Measurements from ENCODE around the gene ZNF3.
"Not testable (repeated sequence)": the region's sequence is repeated elsewhere in the genome, so short reads cannot be mapped to it uniquely, and the experiment has no call there.

Gene ZNF3

DNA sequence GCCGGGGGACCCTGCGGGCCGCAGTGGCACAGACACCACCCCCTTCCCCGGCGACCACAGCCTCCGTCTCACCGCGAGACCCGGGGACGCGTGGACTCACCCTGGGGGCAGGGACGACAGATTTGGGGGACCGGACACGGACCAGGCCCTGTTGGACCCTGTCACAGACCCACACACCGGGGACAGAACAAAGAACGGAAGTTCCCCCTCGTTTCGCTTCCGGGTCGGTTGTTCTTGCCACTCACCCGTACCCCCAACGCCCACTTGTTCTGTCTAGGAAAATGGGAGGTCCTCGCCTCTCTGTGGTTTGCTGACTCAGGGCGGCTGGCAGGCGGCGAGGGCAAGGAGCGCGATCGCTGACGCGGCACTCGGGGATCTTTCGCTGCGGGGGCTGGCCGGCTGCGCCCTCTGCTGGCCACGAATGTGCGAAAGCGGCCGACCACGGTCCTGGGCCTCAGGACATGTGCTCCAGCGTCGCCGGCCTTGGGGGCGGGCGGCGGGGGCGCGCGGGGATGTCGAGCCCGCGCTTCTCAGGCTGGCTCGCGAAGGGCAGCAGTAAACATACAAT, at the start of gene ZNF3:
Gene ZNF3 (minus strand): TSS at position 189 of the 568 bp plus-strand sequence. CDS start 4,366 bp downstream, outside the sequence.
- peak within 1 kb of the TSS; percentile 27; the same call in 1 of the 2 replicates for H2AFZ ChIP-seq (ENCODE audit: low read depth, low read length)
- H3K27ac ChIP-seq (ENCODE audit: low read length): peak within 1 kb of the TSS; percentile 65
- H3K79me2 ChIP-seq (ENCODE audit: low read length): peaks cover 50% of the 10 kb centered on the region
- H3K4me1 ChIP-seq (ENCODE audit: low read length): peaks cover 12% of the 10 kb centered on the region
- no peaks in the 10 kb centered on the region for H4K20me1 ChIP-seq (ENCODE audit: insufficient read depth, low read length)
- peak within 1 kb of the TSS; percentile 87 for H3K9ac ChIP-seq (ENCODE audit: low read length)
- H3K27me3 ChIP-seq (ENCODE audit: low read depth, low read length): peaks cover 12% of the 10 kb centered on the region; the same call in 1 of the 2 replicates
- TF ChIP-seq CTCF (IDR thresholded peaks at IDR 0.05; ENCODE audit: low read depth, low read length) (peak; percentile 93), EZH2phosphoT487 (IDR thresholded peaks at IDR 0.05; ENCODE audit: low read depth) (no peak)
- H3K4me3 ChIP-seq (ENCODE audit: low read length): peak within 1 kb of the TSS; percentile 99
- H3K36me3 ChIP-seq (replicated peaks; ENCODE audit: low read depth, low read length): peaks cover 17% of the 10 kb centered on the region
- peak within 1 kb of the TSS; percentile 97 for H3K4me2 ChIP-seq (ENCODE audit: low read length)
- H3K9me3 ChIP-seq (ENCODE audit: insufficient read depth, low read length): no peaks in the 10 kb centered on the region

DNA sequence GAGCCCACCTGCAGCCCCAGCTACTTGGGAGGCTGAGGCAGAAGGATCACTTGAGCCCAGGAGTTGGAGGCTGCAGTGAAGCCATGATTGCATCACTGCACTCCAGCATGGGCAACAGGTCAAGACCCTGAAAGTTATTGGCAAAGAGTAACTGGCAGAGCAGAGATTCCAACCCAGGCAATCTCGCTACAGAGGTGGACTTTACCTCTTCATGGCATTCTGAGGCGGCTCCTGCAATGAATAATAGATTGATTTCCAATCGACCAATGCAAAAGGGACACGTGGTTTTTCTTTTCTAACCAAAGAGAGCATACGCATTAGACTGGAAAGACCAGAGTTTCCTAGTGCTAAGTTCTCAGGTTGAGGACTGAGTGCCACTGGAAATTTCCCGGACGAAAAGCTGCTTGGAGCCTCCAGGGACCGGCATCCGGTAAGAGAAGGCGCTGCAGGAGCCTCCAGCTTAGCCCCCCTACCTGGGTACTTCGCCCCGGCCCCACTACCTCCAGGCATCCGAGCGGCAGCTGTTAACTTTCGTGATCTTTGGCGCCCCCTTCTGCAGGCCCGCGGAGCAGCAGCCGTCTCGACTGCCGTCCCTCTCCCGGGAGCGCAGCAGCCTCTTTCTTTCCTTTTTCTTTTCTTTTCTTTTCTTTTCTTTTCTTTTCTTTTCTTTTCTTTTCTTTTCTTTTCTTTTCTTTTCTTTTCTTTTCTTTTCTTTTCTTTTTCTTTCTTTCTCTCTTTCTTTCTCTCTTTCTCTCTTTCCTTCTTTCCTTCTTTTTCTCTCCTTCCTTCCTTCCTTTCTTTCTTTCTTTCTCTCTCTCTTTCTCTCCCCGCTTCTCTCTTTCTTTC, 49.3 kb upstream of the ZNF3 start:
- Histone ChIP-seq H3K79me2 (ENCODE audit: low read length) (peaks cover 12% of the 10 kb centered on the region), H4K20me1 (ENCODE audit: insufficient read depth, low read length) (no peaks in the 10 kb centered on the region), H3K27ac (ENCODE audit: low read length) (no peak overlapping the region), H3K4me2 (ENCODE audit: low read length) (peak overlapping the region; percentile 84), H3K9me3 (ENCODE audit: insufficient read depth, low read length) (no peaks in the 10 kb centered on the region), H3K4me3 (ENCODE audit: low read length) (peak overlapping the region; percentile 68), H3K36me3 (replicated peaks; ENCODE audit: low read depth, low read length) (no peaks in the 10 kb centered on the region), H3K9ac (ENCODE audit: low read length) (peak overlapping the region; percentile 43), H3K4me1 (ENCODE audit: low read length) (peaks cover 13% of the 10 kb centered on the region), H2AFZ (ENCODE audit: low read depth, low read length) (peak overlapping the region; percentile 87; the same call in 1 of the 2 replicates), H3K27me3 (ENCODE audit: low read depth, low read length) (no peaks in the 10 kb centered on the region)
- TF ChIP-seq EZH2phosphoT487 (IDR thresholded peaks at IDR 0.05; ENCODE audit: low read depth) (no peak), CTCF (IDR thresholded peaks at IDR 0.05; ENCODE audit: low read depth, low read length) (peak; percentile 70)

GRCh38 chr7:100130220-100130607, 48.7 kb upstream of the ZNF3 start:
- H3K4me2 ChIP-seq (ENCODE audit: low read length); H3K9me3 ChIP-seq (ENCODE audit: insufficient read depth, low read length); H2AFZ ChIP-seq (ENCODE audit: low read depth, low read length); H3K4me3 ChIP-seq (ENCODE audit: low read length); H3K36me3 ChIP-seq (replicated peaks; ENCODE audit: low read depth, low read length); H3K27ac ChIP-seq (ENCODE audit: low read length); H3K27me3 ChIP-seq (ENCODE audit: low read depth, low read length); H3K9ac ChIP-seq (ENCODE audit: low read length); H4K20me1 ChIP-seq (ENCODE audit: insufficient read depth, low read length): not testable (repeated sequence)
- Histone ChIP-seq H3K79me2 (ENCODE audit: low read length) (peaks cover 17% of the 10 kb centered on the region), H3K4me1 (ENCODE audit: low read length) (peaks cover 18% of the 10 kb centered on the region)

DNA sequence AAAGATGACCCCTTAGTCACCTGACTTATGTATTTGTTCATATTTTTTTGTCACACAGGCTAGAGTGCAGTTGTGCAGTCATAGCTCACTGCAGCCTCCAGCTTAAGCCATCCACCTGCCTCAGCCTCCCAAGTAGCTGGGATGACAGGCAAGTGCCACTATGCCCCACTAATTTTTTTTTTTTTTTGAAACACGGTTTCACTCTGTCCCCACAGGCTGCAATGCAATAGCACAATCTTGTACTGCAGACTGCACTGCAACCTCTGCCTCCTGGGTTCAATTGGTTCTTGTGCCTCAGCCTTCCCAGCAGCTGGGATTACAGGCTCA, 47.1 kb upstream of the ZNF3 start:
- Histone ChIP-seq H3K27me3 (ENCODE audit: low read depth, low read length) (no peaks in the 10 kb centered on the region), H3K9ac (ENCODE audit: low read length) (peak overlapping the region; percentile 96; the same call in 1 of the 2 replicates), H3K4me2 (ENCODE audit: low read length) (peak overlapping the region; percentile 90), H3K27ac (ENCODE audit: low read length) (no peak overlapping the region), H3K79me2 (ENCODE audit: low read length) (peaks cover 17% of the 10 kb centered on the region), H3K4me3 (ENCODE audit: low read length) (peak overlapping the region; percentile 97), H3K36me3 (replicated peaks; ENCODE audit: low read depth, low read length) (peaks cover 7% of the 10 kb centered on the region), H4K20me1 (ENCODE audit: insufficient read depth, low read length) (no peaks in the 10 kb centered on the region), H3K4me1 (ENCODE audit: low read length) (peaks cover 19% of the 10 kb centered on the region), H3K9me3 (ENCODE audit: insufficient read depth, low read length) (no peaks in the 10 kb centered on the region), H2AFZ (ENCODE audit: low read depth, low read length) (no peak overlapping the region)
- TF ChIP-seq EZH2phosphoT487 (IDR thresholded peaks at IDR 0.05; ENCODE audit: low read depth): no peak
- TF ChIP-seq CTCF (IDR thresholded peaks at IDR 0.05; ENCODE audit: low read depth, low read length): no peak

All from OCI-LY3 (cell line).